Chondrocyte (in vitro differentiated cells): ENCODE data around the gene WWOX. TPM values are rescaled to one million over a fixed set of nuclear protein-coding genes. Genes with fewer than 3 reads are reported as not detected.

ENCODE experiments used
- DNase-seq: peaks from one replicate; pipeline ENCODE4 v3.0.0; 2021; ENCODE audit warnings: mixed read lengths, low spot score
- H3K27ac Mint-ChIP-seq: one replicate; pipeline ENCODE4 v1.8.0; 2021; ENCODE audit warnings: mild to moderate bottlenecking, moderate library complexity, mixed read lengths; ENCODE audit not compliant: unreplicated experiment
- H3K27me3 Mint-ChIP-seq: 2 replicates; pipeline ENCODE4 v1.8.0; 2021; ENCODE audit warnings: low read depth, mixed read lengths
- H3K36me3 Mint-ChIP-seq: 2 replicates; pipeline ENCODE4 v1.8.0; 2021; ENCODE audit warnings: low read depth, mixed read lengths
- H3K4me1 Mint-ChIP-seq: 2 replicates; pipeline ENCODE4 v1.8.0; 2021; ENCODE audit warnings: low read depth, mild to moderate bottlenecking, mixed read lengths
- H3K4me3 Mint-ChIP-seq: one replicate; pipeline ENCODE4 v1.8.0; 2021; ENCODE audit warnings: mild to moderate bottlenecking, moderate library complexity, mixed read lengths; ENCODE audit not compliant: unreplicated experiment
- H3K9me3 Mint-ChIP-seq: 2 replicates; pipeline ENCODE4 v1.8.0; 2021; ENCODE audit warnings: low read depth, mixed read lengths
- total RNA-seq: library from RNA; stranded (reverse); gene quantifications from 3 replicates; pipeline ENCODE4 v1.2.1, GENCODE V29; 2021
- TF ChIP-seq, protein P1 (sequence below): fragments of 200-600 bp; sonication (generic); IDR thresholded peaks from 2 replicates; pipeline ENCODE4 v1.5.0; 2021; ENCODE audit warnings: antibody characterized with exemption, mild to moderate bottlenecking, moderate library complexity

WWOX gene
- total RNA-seq, 1 donor from 2014 or later: 12.1 TPM

DNA sequence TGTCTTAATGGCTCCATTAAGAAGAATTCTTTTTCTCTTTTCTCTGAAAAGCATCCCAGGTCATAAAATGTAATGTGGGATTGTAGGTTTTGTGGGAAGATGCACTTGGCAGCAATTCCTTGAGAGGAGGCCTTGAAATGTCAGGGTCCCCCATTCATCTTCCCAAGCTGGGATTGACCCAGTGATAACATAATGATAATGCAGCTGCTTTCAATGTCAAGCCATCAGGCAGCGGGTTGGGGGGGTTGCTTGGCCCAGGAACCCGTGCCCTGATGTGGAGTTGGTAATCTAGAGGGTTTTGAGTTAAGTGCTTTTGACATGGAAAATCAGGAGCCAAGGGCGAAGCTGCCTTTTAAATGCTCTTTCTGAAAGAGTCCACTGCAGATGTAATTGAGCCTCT lies 484.0 kb downstream of the WWOX start:
- Mint-ChIP-seq H3K27me3 (no peaks in the 10 kb centered on the region), H3K36me3 (no peaks in the 10 kb centered on the region), H3K4me1 (peaks cover 9% of the 10 kb centered on the region), H3K4me3 (no peak overlapping the region), H3K9me3 (no peaks in the 10 kb centered on the region), H3K27ac (no peak overlapping the region)
- DNase-seq: no peak
- TF ChIP-seq, protein P1, sequence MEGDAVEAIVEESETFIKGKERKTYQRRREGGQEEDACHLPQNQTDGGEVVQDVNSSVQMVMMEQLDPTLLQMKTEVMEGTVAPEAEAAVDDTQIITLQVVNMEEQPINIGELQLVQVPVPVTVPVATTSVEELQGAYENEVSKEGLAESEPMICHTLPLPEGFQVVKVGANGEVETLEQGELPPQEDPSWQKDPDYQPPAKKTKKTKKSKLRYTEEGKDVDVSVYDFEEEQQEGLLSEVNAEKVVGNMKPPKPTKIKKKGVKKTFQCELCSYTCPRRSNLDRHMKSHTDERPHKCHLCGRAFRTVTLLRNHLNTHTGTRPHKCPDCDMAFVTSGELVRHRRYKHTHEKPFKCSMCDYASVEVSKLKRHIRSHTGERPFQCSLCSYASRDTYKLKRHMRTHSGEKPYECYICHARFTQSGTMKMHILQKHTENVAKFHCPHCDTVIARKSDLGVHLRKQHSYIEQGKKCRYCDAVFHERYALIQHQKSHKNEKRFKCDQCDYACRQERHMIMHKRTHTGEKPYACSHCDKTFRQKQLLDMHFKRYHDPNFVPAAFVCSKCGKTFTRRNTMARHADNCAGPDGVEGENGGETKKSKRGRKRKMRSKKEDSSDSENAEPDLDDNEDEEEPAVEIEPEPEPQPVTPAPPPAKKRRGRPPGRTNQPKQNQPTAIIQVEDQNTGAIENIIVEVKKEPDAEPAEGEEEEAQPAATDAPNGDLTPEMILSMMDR: no peak

DNA sequence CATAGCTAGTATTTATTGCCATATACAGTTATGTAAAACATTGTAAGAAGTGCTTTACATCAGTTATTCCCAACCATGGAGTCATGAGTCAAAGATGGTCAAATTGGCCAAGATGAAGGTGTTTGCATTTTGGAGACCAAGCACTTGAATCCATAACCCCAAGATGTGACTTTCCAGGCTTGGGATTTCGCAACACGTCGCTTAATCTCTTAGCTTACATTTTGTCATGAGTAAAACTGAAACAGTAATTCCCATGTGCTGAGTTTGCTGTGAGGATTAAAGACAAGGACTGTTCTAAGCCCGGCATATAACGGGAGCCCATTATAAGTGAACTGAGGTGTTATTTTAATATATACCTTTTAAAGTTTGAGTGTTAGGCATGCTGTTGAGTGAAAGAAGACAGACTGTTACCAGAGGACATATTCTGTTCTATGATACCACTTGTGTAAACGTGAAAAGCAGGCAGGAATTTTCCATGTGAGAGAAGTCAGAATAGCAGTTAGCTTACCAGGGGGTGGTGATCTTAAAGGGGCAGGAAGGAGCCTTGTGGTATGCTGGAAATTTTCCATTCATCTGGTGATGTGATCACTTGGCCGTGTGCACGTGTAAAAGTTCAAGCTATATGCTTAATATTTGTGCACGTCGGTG lies 484.9 kb downstream of the WWOX start:
- TF ChIP-seq, protein P1: no peak
- Mint-ChIP-seq H3K4me3 (no peak overlapping the region), H3K36me3 (no peaks in the 10 kb centered on the region), H3K4me1 (peaks cover 9% of the 10 kb centered on the region), H3K9me3 (no peaks in the 10 kb centered on the region), H3K27me3 (no peaks in the 10 kb centered on the region), H3K27ac (no peak overlapping the region)
- DNase-seq: no peak

DNA sequence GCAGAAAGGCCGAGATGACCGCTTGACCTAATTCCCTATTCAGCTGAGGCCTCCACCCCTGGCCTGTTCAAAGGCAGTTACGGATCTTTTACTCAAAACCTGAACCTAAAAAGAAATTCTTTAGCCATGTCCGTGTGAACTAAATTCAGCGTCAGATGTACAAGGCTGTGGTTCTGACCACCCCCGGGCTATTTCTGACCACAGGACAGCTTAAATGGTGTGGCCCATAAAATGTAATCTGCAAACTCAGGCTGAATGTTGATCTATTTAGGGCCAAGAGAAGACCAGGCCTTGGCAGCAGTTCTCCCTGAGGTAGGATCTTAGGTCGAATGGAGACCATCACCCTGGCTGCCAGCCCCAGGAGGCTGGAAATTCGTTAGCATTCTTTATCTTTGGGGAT lies 485.5 kb downstream of the WWOX start:
- Mint-ChIP-seq H3K36me3 (no peaks in the 10 kb centered on the region), H3K9me3 (no peaks in the 10 kb centered on the region), H3K4me1 (peaks cover 9% of the 10 kb centered on the region), H3K4me3 (no peak overlapping the region), H3K27me3 (no peaks in the 10 kb centered on the region), H3K27ac (no peak overlapping the region)
- no peak for DNase-seq
- TF ChIP-seq, protein P1: no peak

DNA sequence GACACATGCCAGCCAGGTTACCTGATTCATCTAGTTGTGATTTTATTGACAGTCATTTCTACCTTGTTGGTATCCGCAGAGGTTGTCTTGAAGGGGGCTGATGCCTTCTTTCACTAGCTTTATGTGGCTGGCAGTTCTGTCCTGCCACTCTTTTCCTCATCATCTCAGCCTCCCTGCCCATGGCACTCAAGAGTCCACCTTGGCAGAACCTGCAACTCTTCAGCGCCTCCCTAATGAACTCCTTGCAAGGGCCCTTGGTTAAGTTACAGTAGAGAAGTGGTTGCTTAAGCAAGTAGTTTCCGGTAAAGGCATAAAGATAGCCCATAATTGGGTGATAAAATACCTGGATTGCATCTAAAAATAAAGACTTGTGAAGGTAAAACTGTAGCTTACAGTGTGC lies 489.9 kb downstream of the WWOX start:
- Mint-ChIP-seq H3K9me3 (no peaks in the 10 kb centered on the region), H3K4me3 (no peak overlapping the region), H3K27me3 (no peaks in the 10 kb centered on the region), H3K36me3 (no peaks in the 10 kb centered on the region), H3K27ac (no peak overlapping the region), H3K4me1 (peaks cover 6% of the 10 kb centered on the region)
- no peak for DNase-seq
- TF ChIP-seq, protein P1: no peak

DNA sequence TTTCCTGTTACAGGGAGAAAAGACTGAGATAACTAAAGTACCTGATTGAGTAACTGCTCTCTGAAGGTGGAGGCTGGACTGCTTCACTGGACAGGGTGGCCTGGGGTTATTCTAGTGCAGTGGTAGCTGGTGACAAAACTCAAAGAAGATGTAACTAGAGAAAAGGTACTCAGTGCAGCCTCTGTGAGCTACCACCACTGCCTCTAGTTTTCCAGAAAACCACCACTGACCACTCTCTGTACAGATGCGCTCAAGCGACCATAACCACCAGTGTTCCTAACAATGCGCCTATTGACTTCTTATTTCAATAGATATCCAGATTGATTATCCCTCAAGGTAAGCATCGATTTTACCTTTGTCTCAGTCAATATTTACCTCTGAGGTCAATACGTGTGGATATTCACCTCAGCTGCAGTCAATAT lies 492.2 kb downstream of the WWOX start:
- Mint-ChIP-seq H3K4me3 (no peak overlapping the region), H3K4me1 (no peaks in the 10 kb centered on the region), H3K27ac (no peak overlapping the region), H3K27me3 (no peaks in the 10 kb centered on the region), H3K9me3 (no peaks in the 10 kb centered on the region), H3K36me3 (no peaks in the 10 kb centered on the region)
- TF ChIP-seq, protein P1: no peak
- DNase-seq: no peak
